ENCODE measurements around the gene XKR3. TPM values are rescaled to one million over a fixed set of nuclear protein-coding genes. Genes with fewer than 3 reads are reported as not detected.
"Not testable (repeated sequence)": the region's sequence is repeated elsewhere in the genome, so short reads cannot be mapped to it uniquely, and the experiment has no call there.

XKR3 gene
- total RNA-seq (2021; fragmentation: NEBNext Ultra II Directional; extraction: Animal tissue kit (Norgen Biotek cat#: 25700)), result not detected
- long read RNA-seq, result 0 reads

GRCh38 chr22:16824716-16825687 lies at the start of gene XKR3:
TSS of gene XKR3 (minus strand) at chr22:16825411. CDS start at chr22:16808073, 17,338 bp downstream.
- Mint-ChIP-seq H3K4me1 (ENCODE audit: low read depth) (no peaks in the 10 kb centered on the region), H3K4me3 (no peak within 1 kb of the TSS), H3K27ac (no peak within 1 kb of the TSS), H3K27me3 (ENCODE audit: insufficient read depth) (no peaks in the 10 kb centered on the region), H3K9me3 (peaks cover 55% of the 10 kb centered on the region), H3K36me3 (ENCODE audit: low read depth) (no peaks in the 10 kb centered on the region)
- no peak for TF ChIP-seq CTCF (IDR thresholded peaks at IDR 0.05)
- DNase-seq, result no peak

- not testable (repeated sequence) for H3K27ac Mint-ChIP-seq; H3K9me3 Mint-ChIP-seq; H3K36me3 Mint-ChIP-seq (ENCODE audit: low read depth); H3K4me1 Mint-ChIP-seq (ENCODE audit: low read depth); H3K27me3 Mint-ChIP-seq (ENCODE audit: insufficient read depth); DNase-seq; H3K4me3 Mint-ChIP-seq
These were observed 44.4 kb upstream of the XKR3 start for GRCh38 chr22:16869640-16870039.

GRCh38 chr22:16866167-16866566 lies 41.0 kb upstream of the XKR3 start:
- Mint-ChIP-seq H3K36me3 (ENCODE audit: low read depth) (no peaks in the 10 kb centered on the region; the same call in 1 of the 2 replicates), H3K27ac (no peak overlapping the region), H3K4me1 (ENCODE audit: low read depth) (no peaks in the 10 kb centered on the region), H3K27me3 (ENCODE audit: insufficient read depth) (no peaks in the 10 kb centered on the region), H3K9me3 (peaks cover 37% of the 10 kb centered on the region), H3K4me3 (no peak overlapping the region)
- TF ChIP-seq CTCF (IDR thresholded peaks at IDR 0.05), result no peak
- DNase-seq, result no peak

GRCh38 chr22:16856851-16857250 lies 31.6 kb upstream of the XKR3 start:
- not testable (repeated sequence) for H3K4me3 Mint-ChIP-seq; H3K4me1 Mint-ChIP-seq (ENCODE audit: low read depth); H3K27ac Mint-ChIP-seq; H3K36me3 Mint-ChIP-seq (ENCODE audit: low read depth); DNase-seq; H3K27me3 Mint-ChIP-seq (ENCODE audit: insufficient read depth)
- H3K9me3 Mint-ChIP-seq, result peaks cover 81% of the 10 kb centered on the region

- Mint-ChIP-seq H3K27me3 (ENCODE audit: insufficient read depth) (no peaks in the 10 kb centered on the region; the same call in 1 of the 2 replicates), H3K9me3 (peaks cover 66% of the 10 kb centered on the region), H3K4me3 (no peak overlapping the region), H3K36me3 (ENCODE audit: low read depth) (peaks cover 7% of the 10 kb centered on the region), H3K27ac (no peak overlapping the region), H3K4me1 (ENCODE audit: low read depth) (no peaks in the 10 kb centered on the region)
- TF ChIP-seq CTCF (IDR thresholded peaks at IDR 0.05), result no peak
- DNase-seq, result no peak
These were observed 29.4 kb upstream of the XKR3 start for GRCh38 chr22:16854631-16855030.

GRCh38 chr22:16851268-16851996 lies 26.2 kb upstream of the XKR3 start:
- peaks cover 64% of the 10 kb centered on the region for H3K9me3 Mint-ChIP-seq
- H3K4me3 Mint-ChIP-seq; H3K4me1 Mint-ChIP-seq (ENCODE audit: low read depth); H3K27ac Mint-ChIP-seq; H3K36me3 Mint-ChIP-seq (ENCODE audit: low read depth); H3K27me3 Mint-ChIP-seq (ENCODE audit: insufficient read depth); DNase-seq: not testable (repeated sequence)
